HepG2 (cell line): Measurements from ENCODE around the gene DDX10. TPM values are rescaled to one million over a fixed set of nuclear protein-coding genes. Genes with fewer than 3 reads are reported as not detected.

Experiments used
- ATAC-seq: fragments of 200-7000 bp; cut with Tn5 transposase; 3 replicates; pipeline ENCODE4 v1.9.1; 2020; ENCODE audit warnings: mild to moderate bottlenecking, moderate library complexity
- BruUV-seq: library from RNA; stranded (reverse); fragments of 400-500 nt; replicated peaks from 2 replicates; lab custom pipeline; 2021; lab: Mats Ljungman, UMichigan
- CTCF ChIA-PET: fragments of 300-600 bp; formaldehyde crosslinking; extraction: SDS; loops from one replicate; lab custom pipeline; 2021; ENCODE audit warnings: low total read pairs, inconsistent platforms, low intra/inter-chr PET ratio; lab: Yijun Ruan, JAX
- POLR2A ChIA-PET: fragments of 350-600 bp; sonication (Branson Sonifier 250); formaldehyde crosslinking; loops from one replicate; lab custom pipeline; 2020; ENCODE audit warnings: antibody characterized with exemption, inconsistent platforms; lab: Yijun Ruan, JAX
- DNase-seq: peaks from one replicate; pipeline ENCODE4 v3.0.0-alpha.2; 2015; ENCODE audit warnings: low spot score
- FAIRE-seq: peaks from 3 replicates; lab custom pipeline; 2011; peaks lifted over from hg19 to GRCh38; lab: Jason Lieb, UNC
- H2AFZ ChIP-seq: one replicate; pipeline ENCODE4 v1.6.1; 2011; ENCODE audit warnings: low read length, inconsistent platforms
- H3K27ac ChIP-seq: fragments of 300-600 bp; 3 replicates; pipeline ENCODE4 v1.8.0; 2011; ENCODE audit warnings: mixed run types, mild to moderate bottlenecking, mixed read lengths, low read length, inconsistent platforms; ENCODE audit not compliant: insufficient read depth; ENCODE audit errors: extremely low read length
- H3K27me3 ChIP-seq, 2 experiments: fragments of 200-600 bp in 1 of 2; 2 replicates in 1 of 2; 3 replicates in 1 of 2; pipeline versions ENCODE4 v1.6.0 to v1.8.0; 2011; ENCODE audit warnings: low read length in 2 of 2, mild to moderate bottlenecking in 2 of 2, moderate library complexity in 2 of 2, inconsistent platforms in 1 of 2; ENCODE audit not compliant: insufficient read depth in 2 of 2, control insufficient read depth in 1 of 2
- H3K36me3 ChIP-seq, 2 experiments: fragments of 200-600 bp in 1 of 2; replicated peaks in 1 of 2; 2 replicates in 1 of 2; 3 replicates in 1 of 2; pipeline versions ENCODE4 v1.5.1 to v1.8.0; 2011; ENCODE audit warnings: low read length in 2 of 2, inconsistent platforms in 1 of 2; ENCODE audit not compliant: insufficient read depth in 2 of 2, control insufficient read depth in 1 of 2
- H3K4me1 ChIP-seq: 2 replicates; pipeline ENCODE4 v1.5.1; 2012; ENCODE audit warnings: low read length, inconsistent platforms; ENCODE audit not compliant: insufficient read depth
- H3K4me2 ChIP-seq: 2 replicates; pipeline ENCODE4 v1.6.0; 2011; ENCODE audit warnings: low read depth, low read length, inconsistent platforms
- H3K4me3 ChIP-seq, 3 experiments: fragments of 200-600 bp in 1 of 3; sonication (generic), shearing (Covaris generic) in 1 of 3; replicated peaks in 1 of 3; 2 replicates each; pipeline ENCODE4 v1.5.1; 2011 to 2016; ENCODE audit warnings: low read length in 3 of 3, inconsistent platforms in 2 of 3, low read depth in 2 of 3, mild to moderate bottlenecking in 2 of 3, control low read depth in 1 of 3, mixed read lengths in 1 of 3; ENCODE audit not compliant: insufficient read depth in 1 of 3
- H3K79me2 ChIP-seq: one replicate; pipeline ENCODE4 v1.6.1; 2011; ENCODE audit warnings: low read length, inconsistent platforms; ENCODE audit not compliant: insufficient read depth
- H3K9ac ChIP-seq: 2 replicates; pipeline ENCODE4 v1.6.0; 2011; ENCODE audit warnings: mild to moderate bottlenecking, low read depth, low read length, inconsistent platforms; ENCODE audit not compliant: insufficient read depth
- H3K9me3 ChIP-seq: 2 replicates; pipeline ENCODE4 v1.5.1; 2012; ENCODE audit warnings: mild to moderate bottlenecking, low read length
- H4K20me1 ChIP-seq: 2 replicates; pipeline ENCODE4 v1.6.0; 2011; ENCODE audit warnings: inconsistent platforms, mild to moderate bottlenecking, low read length, moderate library complexity; ENCODE audit not compliant: insufficient read depth
- KDM5B ChIP-seq: sonication (generic); formaldehyde crosslinking; IDR thresholded peaks from 2 replicates; pipeline ENCODE4 v1.4.0; 2020; ENCODE audit warnings: missing genetic modification reagents, mild to moderate bottlenecking, borderline replicate concordance
- NRL ChIP-seq: sonication (generic); formaldehyde crosslinking; IDR thresholded peaks from 2 replicates; pipeline ENCODE4 v1.5.0; 2020; ENCODE audit warnings: missing genetic modification reagents, mild to moderate bottlenecking, moderate library complexity, borderline replicate concordance
- ZNF512 ChIP-seq: sonication (generic); formaldehyde crosslinking; IDR thresholded peaks from 2 replicates; pipeline ENCODE4 v1.4.0; 2020; ENCODE audit warnings: mild to moderate bottlenecking, missing genetic modification reagents
- ZNF691 ChIP-seq: sonication (generic); formaldehyde crosslinking; IDR thresholded peaks from 2 replicates; pipeline ENCODE4 v1.4.0; 2020; ENCODE audit warnings: missing genetic modification reagents, low read depth, mild to moderate bottlenecking, borderline replicate concordance
- WGBS: methylation state at CpG from one replicate; pipeline ENCODE4 v1.1.6; 2017; ENCODE audit warnings: low lambda C conversion rate; 5-methylcytosine and 5-hydroxymethylcytosine counted together
- in situ Hi-C: cut with HindIII; loops from 2 replicates; pipeline ENCODE4 v1.10.0; 2017; ENCODE audit warnings: low pct_unique_long_range_greater_than_20kb; ENCODE audit not compliant: extremely low pct_ligation_motif_present
- intact Hi-C: fragments of 100-400 bp; cut with micrococcal nuclease; formaldehyde crosslinking; loops from one replicate; pipeline ENCODE4 v1.10.0; 2022; ENCODE audit not compliant: unreplicated experiment
- polyA plus RNA-seq, 8 experiments: library from polyadenylated mRNA; depleted of rRNA in 3 of 8; stranded (reverse) in 7 of 8; unstranded in 1 of 8; fragments of >200 nt; fragmentation: Illumina TruSeq in 4 of 8; extraction: Trizol in 4 of 8; gene quantifications; 2 replicates each; pipeline versions ENCODE4 v1.2.1 to v1.2.3, GENCODE V29; 2011 to 2016; ENCODE audit warnings: low read depth in 4 of 8, missing spikeins in 1 of 8, mixed read lengths in 1 of 8; ENCODE audit not compliant: insufficient read depth in 1 of 8
- total RNA-seq, 5 experiments: library from RNA; depleted of rRNA; stranded (reverse); fragments of >200 nt; fragmentation: Illumina TruSeq; extraction: Trizol; gene quantifications; 2 replicates each; pipeline ENCODE4 v1.2.3, GENCODE V29; 2016; ENCODE audit warnings: low read depth in 1 of 5

DDX10 gene
- total and polyA plus RNA-seq, 2 of the 13 experiments (the other 11 are each of a cell fraction or from before 2014, with no cell fraction given): 17.0 to 32.0 TPM

- no peak for TF ChIP-seq ZNF691 (CRISPR knock-in tag)
- TF ChIP-seq KDM5B: no peak
- H3K79me2 ChIP-seq: no peaks in the 10 kb centered on the region
- ATAC-seq (no peak), DNase-seq (no peak), FAIRE-seq (no peak)
- no peaks in the 10 kb centered on the region for H3K27me3 ChIP-seq
- no peak overlapping the region for H3K4me3 ChIP-seq
- CTCF ChIA-PET: no interaction called here
- H2AFZ ChIP-seq: no peak overlapping the region
- intact Hi-C loops (no loop called here), in situ Hi-C loops (no loop called here)
- no peaks in the 10 kb centered on the region for H3K36me3 ChIP-seq
- 81% methylated on average over 3 of the region's 4 CpGs for WGBS
- H3K9me3 ChIP-seq: no peaks in the 10 kb centered on the region
- BruUV-seq: no TSS peak
- no peak overlapping the region for H3K9ac ChIP-seq
- no peak overlapping the region for H3K4me2 ChIP-seq
- H4K20me1 ChIP-seq: no peaks in the 10 kb centered on the region
- H3K27ac ChIP-seq: no peak overlapping the region
- H3K4me1 ChIP-seq: no peaks in the 10 kb centered on the region
- POLR2A ChIA-PET: no interaction called here
Observed at GRCh38 chr11:108913204-108913603, 248.3 kb downstream of the DDX10 start.

- H3K79me2 ChIP-seq: no peaks in the 10 kb centered on the region
- FAIRE-seq: no peak
Observed at GRCh38 chr11:108914211-108914610, 249.3 kb downstream of the DDX10 start.

More at GRCh38 chr11:108914211-108914610, 249.3 kb downstream of the DDX10 start:
- H3K4me3 ChIP-seq: no peak overlapping the region
- ChIA-PET CTCF (no interaction called here), POLR2A (no interaction called here)
- no TSS peak for BruUV-seq
- no peak overlapping the region for H3K4me2 ChIP-seq
- no peaks in the 10 kb centered on the region for H3K4me1 ChIP-seq
- in situ Hi-C loops (no loop called here), intact Hi-C loops (no loop called here)
- DNase-seq (no peak), ATAC-seq (no peak)
- no peak overlapping the region for H3K9ac ChIP-seq
- no peaks in the 10 kb centered on the region for H3K36me3 ChIP-seq
- H3K27me3 ChIP-seq: no peaks in the 10 kb centered on the region
- H4K20me1 ChIP-seq: no peaks in the 10 kb centered on the region
- no peaks in the 10 kb centered on the region for H3K9me3 ChIP-seq
- WGBS: 96% methylated on average over 2 of the region's 2 CpGs
- no peak overlapping the region for H3K27ac ChIP-seq
- H2AFZ ChIP-seq: no peak overlapping the region
- TF ChIP-seq NRL (CRISPR knock-in tag): no peak
- no peak for TF ChIP-seq ZNF512
